GM21447 (cell line): ENCODE measurements around the gene OXSR1.
"Not testable (repeated sequence)": the region's sequence is repeated elsewhere in the genome, so short reads cannot be mapped to it uniquely, and the experiment has no call there.

Experiments
- ATAC-seq: cut with Tn5 transposase; IDR thresholded peaks from one replicate; pipeline ENCODE4 v1.9.1; 2021; ENCODE audit not compliant: unreplicated experiment

The OXSR1 gene

GRCh38 chr3:38219609-38220197, 54.4 kb downstream of the OXSR1 start:
- no peak for ATAC-seq

GRCh38 chr3:38221005-38221404, 55.7 kb downstream of the OXSR1 start:
- no peak for ATAC-seq

DNA sequence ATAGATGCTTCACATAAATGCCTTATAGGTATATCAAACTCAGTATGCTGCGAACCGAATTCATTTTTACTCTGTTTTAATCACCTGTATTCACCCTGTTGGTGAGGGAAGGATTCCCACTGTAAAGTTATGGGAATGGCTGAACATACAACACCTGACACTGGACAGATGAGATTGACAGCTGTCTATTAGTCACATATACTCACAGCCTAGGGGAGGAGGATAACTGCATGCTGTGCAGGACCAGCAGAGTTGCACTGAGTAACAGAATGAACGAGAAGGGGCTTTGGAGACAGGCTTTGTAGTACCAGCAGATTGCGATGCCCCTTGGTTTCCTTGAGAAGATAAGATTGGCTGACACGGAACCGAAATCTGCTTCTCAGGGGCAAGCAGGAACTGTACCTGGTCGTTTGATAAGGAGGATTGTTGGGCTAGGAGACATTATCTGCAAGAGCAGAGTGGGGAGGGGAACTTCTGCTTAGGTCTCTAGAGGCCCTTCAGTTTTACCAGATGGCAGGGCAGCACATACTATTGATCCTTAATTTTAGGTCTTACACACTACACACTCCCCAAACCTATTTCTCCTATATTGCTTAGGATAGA, 56.8 kb downstream of the OXSR1 start:
- ATAC-seq, result no peak

DNA sequence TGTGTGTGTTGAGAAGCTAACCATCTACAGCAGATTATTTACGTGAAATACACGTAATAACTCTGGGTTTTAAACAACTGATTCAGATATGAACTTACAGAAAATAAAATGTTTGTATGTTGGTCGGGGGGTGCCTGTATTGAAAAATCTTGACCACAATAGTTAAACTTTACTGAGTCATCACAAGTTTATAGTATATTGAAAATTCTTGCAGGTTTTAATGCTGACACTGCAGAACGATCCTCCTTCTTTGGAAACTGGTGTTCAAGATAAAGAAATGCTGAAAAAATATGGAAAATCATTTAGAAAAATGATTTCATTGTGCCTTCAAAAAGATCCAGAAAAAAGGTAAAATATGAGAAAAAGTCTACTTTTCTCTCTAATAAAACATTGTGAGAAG, 59.0 kb downstream of the OXSR1 start:
- ATAC-seq, result no peak

- ATAC-seq, result no peak
Measured at GRCh38 chr3:38226273-38226672, 60.9 kb downstream of the OXSR1 start.

DNA sequence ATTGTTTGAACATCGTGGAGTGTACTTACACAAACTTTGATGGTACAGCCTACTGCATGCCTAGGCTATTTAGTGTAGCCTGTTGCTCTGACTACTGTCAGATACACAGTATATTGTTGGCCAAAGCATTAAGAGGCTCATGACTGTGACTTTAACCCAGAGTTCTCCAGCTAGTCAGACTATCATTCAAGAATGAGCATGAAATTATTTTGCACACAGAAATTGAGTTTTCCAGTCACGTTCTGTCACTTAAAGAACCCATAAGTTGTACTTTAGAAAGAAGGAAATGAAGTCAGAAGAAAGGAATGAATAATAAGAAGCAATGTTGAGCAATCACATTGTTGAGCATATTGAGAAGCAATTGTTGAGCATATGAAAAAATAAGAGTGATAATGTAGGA, 62.7 kb downstream of the OXSR1 start:
- ATAC-seq, result no peak

- no peak for ATAC-seq
Measured at GRCh38 chr3:38229036-38229435, 63.7 kb downstream of the OXSR1 start.

GRCh38 chr3:38232701-38233100, 67.4 kb downstream of the OXSR1 start:
- no peak for ATAC-seq

- no peak for ATAC-seq
Measured at GRCh38 chr3:38235466-38235865, 70.1 kb downstream of the OXSR1 start.

DNA sequence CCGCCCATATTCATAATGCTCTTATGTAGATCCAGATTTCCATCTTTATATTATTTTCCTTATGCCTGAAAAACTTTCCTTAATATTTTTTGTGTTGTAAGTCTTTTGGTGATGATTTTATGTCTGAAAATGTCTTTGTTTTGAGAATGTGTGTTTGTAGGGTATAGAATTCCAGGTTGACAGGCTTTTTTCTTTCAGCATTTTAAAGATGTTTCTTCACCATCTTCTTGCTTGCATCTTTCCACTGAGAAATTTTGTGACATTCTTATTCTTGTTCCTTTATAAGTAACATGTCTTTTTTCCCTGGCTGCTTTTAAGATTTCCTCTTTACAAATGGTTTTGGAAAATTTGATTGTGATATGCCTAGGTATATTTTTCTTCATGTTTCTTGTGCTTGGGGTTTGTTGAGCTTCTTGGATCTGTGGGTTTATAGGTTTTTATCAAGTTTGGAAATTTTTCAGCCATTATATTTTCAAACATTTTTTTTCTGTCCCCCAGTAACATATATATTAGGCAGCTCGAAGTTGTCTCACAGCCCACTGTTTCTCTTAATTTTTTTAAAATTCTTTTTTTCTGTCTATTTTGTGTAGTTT, 73.2 kb downstream of the OXSR1 start:
- no peak for ATAC-seq

GRCh38 chr3:38242812-38243211, 77.5 kb downstream of the OXSR1 start:
- not testable (repeated sequence) for ATAC-seq

DNA sequence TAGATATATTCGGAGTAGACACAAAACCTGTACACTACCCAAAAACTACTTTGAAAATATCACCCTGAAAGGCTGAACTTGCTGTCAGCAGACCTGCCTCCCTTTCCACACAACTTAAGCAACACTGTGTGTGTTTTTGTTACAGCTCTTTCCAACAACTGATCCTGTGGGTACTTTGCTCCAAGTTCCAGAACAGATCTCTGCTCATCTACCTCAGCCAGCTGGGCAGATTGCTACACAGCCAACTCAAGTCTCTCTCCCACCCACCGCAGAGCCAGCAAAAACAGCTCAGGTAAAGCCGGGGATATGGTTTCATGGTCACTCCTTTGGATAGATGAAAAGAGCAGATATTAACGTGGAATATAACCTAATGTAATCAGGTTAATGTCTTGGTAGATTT, 80.6 kb downstream of the OXSR1 start:
- ATAC-seq, result no peak

DNA sequence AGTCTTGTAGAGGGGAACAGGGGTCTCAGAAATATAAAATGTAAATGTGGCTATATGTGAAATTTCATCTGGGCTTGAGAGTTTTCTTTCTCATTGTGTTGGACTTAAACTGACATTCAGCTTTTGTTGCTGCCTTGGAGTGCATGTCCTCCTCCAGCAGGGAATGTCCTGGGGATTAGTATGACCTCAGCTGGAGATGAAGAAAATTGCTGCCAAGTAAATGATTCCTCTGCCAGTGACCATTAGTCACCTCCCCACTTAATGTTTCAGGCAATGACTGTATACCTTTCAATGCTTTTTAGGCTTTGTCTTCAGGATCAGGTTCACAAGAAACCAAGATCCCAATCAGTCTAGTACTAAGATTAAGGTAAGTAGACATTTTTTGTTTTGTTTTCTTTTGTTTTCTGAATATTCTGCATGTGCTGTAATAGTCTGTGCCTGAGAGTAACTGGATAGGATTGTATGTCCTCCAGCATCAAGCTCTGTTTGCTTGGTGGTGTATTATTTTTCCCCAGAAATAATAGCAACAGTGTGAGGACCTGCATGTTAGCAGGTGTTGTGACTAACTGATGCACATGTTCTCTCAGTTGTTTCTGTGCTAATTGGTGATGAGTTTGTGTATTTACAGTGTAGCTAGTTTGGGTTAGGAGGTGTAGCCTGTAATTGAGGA, 82.2 kb downstream of the OXSR1 start:
- no peak for ATAC-seq

DNA sequence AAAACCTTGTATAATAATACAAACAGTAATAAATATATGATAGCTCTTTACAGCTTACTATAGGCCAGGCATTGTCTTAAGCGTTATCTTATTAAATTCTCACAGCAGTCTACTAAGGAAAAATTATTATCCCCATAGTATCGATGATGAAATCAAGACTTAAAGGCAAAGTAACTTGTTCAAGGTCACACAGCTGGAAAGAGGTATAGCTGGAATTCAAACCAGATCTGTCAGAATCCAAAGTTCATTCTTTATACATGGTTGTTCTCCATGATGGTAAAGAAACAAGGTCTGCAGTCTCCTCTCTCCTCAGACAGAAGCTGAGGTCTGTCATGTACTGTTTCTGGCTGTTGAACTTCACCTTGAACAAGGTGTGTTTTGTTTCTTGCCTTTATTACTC, 84.9 kb downstream of the OXSR1 start:
- ATAC-seq, result no peak

DNA sequence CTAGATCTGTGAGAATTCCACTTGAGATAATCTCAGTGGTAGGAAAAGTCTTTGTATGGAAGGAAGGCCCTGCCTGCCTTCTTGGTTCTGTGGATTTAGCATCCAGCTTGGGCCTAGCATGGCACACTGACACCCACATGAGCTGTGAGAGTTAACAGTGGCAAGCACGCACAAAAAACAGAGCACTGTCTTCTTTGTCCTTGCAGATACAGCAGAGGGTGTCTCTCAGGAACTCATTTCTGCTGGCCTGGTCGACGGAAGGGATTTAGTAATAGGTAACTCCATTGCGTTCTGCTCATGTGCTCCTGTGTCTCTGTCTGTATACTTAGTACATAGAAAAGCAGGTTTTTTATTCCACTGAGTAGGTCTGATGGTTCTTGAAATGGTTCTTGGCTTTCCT, 85.9 kb downstream of the OXSR1 start:
- ATAC-seq, result no peak

- ATAC-seq, result no peak
Measured at GRCh38 chr3:38253704-38254103, 88.4 kb downstream of the OXSR1 start.

DNA sequence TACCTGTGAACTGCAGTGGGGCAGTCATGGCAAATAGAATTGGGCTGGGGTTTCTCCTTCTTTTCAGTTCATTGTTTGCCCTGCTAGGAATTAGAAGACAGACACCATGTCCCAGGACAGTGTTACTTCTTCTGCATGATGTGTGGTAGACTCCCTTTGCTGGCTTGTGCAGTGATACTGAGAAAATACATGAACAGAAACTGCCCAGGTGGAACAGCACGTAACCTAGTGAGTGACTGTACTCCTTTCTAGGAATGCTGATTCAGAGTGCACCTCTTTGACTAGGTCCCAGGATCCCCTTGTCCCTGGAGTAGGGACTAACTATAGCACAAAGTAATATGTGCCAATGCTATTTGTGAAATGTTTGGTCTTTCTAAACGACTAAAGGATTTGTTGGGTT, 89.5 kb downstream of the OXSR1 start:
- no peak for ATAC-seq

GRCh38 chr3:38255627-38256026, 90.3 kb downstream of the OXSR1 start:
- ATAC-seq, result no peak

DNA sequence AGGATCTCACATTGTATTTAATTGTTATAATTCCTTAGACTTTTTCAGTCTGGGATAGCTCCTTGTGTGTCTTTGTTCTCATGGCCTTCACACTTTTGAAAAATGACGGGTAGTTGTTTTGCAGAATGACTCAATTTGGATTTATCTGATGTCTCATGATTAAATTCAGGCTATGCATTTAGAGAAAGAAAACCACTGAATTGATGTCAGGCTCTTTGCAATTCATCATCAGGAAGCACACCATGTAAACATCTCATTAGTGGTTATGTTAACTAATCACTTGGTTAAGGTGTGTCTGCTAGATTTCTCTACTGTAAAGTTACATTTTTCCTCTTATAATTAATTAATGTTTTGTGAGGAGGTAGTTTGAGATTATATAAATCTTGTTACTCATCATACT, 92.2 kb downstream of the OXSR1 start:
- ATAC-seq, result no peak

DNA sequence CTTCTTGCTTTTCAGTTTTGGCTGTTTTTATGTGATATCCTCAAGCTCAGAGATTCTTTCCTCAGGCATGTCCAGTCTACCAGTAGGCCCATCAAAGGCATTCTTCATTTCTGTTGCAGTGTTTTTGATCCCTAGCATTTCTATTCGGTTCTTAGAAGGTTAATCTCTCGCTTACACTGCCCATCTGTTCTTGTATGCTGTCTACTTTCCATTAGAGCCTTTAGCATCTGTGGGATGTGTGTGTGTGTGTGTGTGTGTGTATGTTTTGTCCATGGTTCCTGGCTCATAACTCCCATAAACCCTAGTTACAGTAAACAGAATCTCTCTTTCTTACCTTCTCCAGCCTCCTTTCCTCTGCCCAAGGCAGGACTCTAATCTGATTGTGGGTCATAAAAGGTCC, 95.1 kb downstream of the OXSR1 start:
- no peak for ATAC-seq

- no peak for ATAC-seq
Measured at GRCh38 chr3:38264353-38264771, 99.0 kb downstream of the OXSR1 start.

DNA sequence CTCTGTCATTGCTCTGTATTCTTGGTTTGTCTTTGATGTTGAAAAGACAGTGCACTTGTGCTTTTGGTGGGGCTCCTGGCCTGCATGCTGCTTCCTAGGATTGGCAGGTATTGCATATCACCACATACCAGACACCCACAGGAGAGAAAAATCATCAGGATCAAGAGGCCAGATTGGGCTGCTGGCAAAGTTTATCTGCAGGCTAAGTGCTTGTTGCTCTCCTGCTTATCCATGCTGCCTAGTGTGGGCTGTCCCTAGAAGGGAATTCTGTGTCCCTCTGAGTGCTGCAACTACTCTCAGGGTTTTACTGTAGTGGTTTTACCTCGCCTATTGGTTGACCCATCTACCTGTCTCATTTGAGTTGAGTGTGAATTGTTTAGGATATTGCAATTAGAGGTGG, 99.4 kb downstream of the OXSR1 start:
- no peak for ATAC-seq
